ENCODE measurements around the gene IFNGR2. TPM values are rescaled to one million over a fixed set of nuclear protein-coding genes. Genes with fewer than 3 reads are reported as not detected.
"Not testable (repeated sequence)": the region's sequence is repeated elsewhere in the genome, so short reads cannot be mapped to it uniquely, and the experiment has no call there.

Gene IFNGR2
- total and polyA plus RNA-seq, 7 experiments from 2014 or later, result 9.1 to 80.5 (median 33.7) TPM

- H3K9me3 Mint-ChIP-seq, result no peaks in the 10 kb centered on the region
- CTCF ChIA-PET, result interaction anchor here (0.6 to 5.2 kb wide), 29 partner anchors 12 to 504 kb away, joined by 3 to 41 read pairs (median 3); partner anchors contain the start of gene IFNAR1
- intact Hi-C loops (cut with micrococcal nuclease), result loop anchor here (2.0 to 10.0 kb wide), 5 partner anchors 42 to 612 kb away; partner anchors contain the start of gene IFNGR2 (in 1 of the 2)
- DNase-seq (no peak), ATAC-seq (no peak)
- no peaks in the 10 kb centered on the region for H3K27me3 Mint-ChIP-seq
- H3K9me3 ChIP-seq (ENCODE audit: control insufficient read depth in 2 of 3, low read length in 3 of 3), result no peaks in the 10 kb centered on the region
- H3K4me3 Mint-ChIP-seq, result no peak overlapping the region
- POLR2A ChIA-PET, result interaction anchor here (0.6 to 1.5 kb wide), 10 partner anchors 35 to 450 kb away, joined by 3 to 10 read pairs (median 4); partner anchors contain the start of gene TMEM50B
- no peaks in the 10 kb centered on the region for H3K4me1 ChIP-seq (ENCODE audit: control insufficient read depth in 2 of 2, insufficient read depth in 2 of 2, low read length in 2 of 2)
- H3K4me1 Mint-ChIP-seq, result peaks cover 4 to 10% (median 6%) of the 10 kb centered on the region in 7 donors
- no peak overlapping the region for H3K27ac ChIP-seq (ENCODE audit: low read depth, low read length)
- H3K27me3 ChIP-seq (ENCODE audit: control insufficient read depth in 2 of 2, insufficient read depth in 2 of 2, low read length in 2 of 2), result no peaks in the 10 kb centered on the region
- peaks cover 0 to 6% (median 2%) of the 10 kb centered on the region in 3 experiments for H3K36me3 ChIP-seq (ENCODE audit: control insufficient read depth in 2 of 3, insufficient read depth in 3 of 3, low read length in 3 of 3)
- no peak overlapping the region for H3K4me3 ChIP-seq (ENCODE audit: low read length)
- peaks cover 0 to 15% (median 11%) of the 10 kb centered on the region in 5 donors for H3K36me3 Mint-ChIP-seq
- no peak overlapping the region for H3K27ac Mint-ChIP-seq
Measured at GRCh38 chr21:33444499-33444898, 41.3 kb downstream of the IFNGR2 start.

- not testable (repeated sequence) for H3K4me1 ChIP-seq (ENCODE audit: control insufficient read depth in 2 of 2, insufficient read depth in 2 of 2, low read length in 2 of 2); H3K36me3 ChIP-seq (ENCODE audit: control insufficient read depth in 2 of 3, insufficient read depth in 3 of 3, low read length in 3 of 3); H3K9me3 ChIP-seq (ENCODE audit: control insufficient read depth in 2 of 3, low read length in 3 of 3); H3K27ac ChIP-seq (ENCODE audit: low read depth, low read length); H3K4me3 Mint-ChIP-seq; H3K27ac Mint-ChIP-seq; H3K27me3 ChIP-seq (ENCODE audit: control insufficient read depth in 2 of 2, insufficient read depth in 2 of 2, low read length in 2 of 2); H3K27me3 Mint-ChIP-seq; H3K4me3 ChIP-seq (ENCODE audit: low read length); ATAC-seq; H3K9me3 Mint-ChIP-seq; H3K4me1 Mint-ChIP-seq; DNase-seq
- ChIA-PET CTCF (interaction anchor here (0.7 to 5.2 kb wide), 9 partner anchors 12 to 319 kb away, joined by 3 to 41 read pairs (median 3); no protein-coding TSS in a partner anchor), POLR2A (interaction anchor here (0.6 to 0.9 kb wide), 3 partner anchors 71 to 238 kb away, joined by 3 read pairs; no protein-coding TSS in a partner anchor)
- intact Hi-C loops (cut with micrococcal nuclease), result loop anchor here (5.0 to 10.0 kb wide), 5 partner anchors 179 to 512 kb away; partner anchors contain the start of gene IL10RB (in 1 of the 2)
- peaks cover 0 to 19% (median 7%) of the 10 kb centered on the region in 5 donors for H3K36me3 Mint-ChIP-seq
Measured at GRCh38 chr21:33446620-33447019, 43.4 kb downstream of the IFNGR2 start.

- H3K9me3 ChIP-seq (ENCODE audit: control insufficient read depth in 2 of 3, low read length in 3 of 3), result no peaks in the 10 kb centered on the region
- intact Hi-C loops (cut with micrococcal nuclease), result loop anchor here (5.0 to 10.0 kb wide), 5 partner anchors 182 to 515 kb away; partner anchors contain the start of gene IL10RB (in 1 of the 2)
- H3K4me1 ChIP-seq (ENCODE audit: control insufficient read depth in 2 of 2, insufficient read depth in 2 of 2, low read length in 2 of 2), result no peaks in the 10 kb centered on the region
- H3K27me3 ChIP-seq (ENCODE audit: control insufficient read depth in 2 of 2, insufficient read depth in 2 of 2, low read length in 2 of 2), result no peaks in the 10 kb centered on the region
- Mint-ChIP-seq H3K9me3 (peaks cover 0 to 1% (median 0%) of the 10 kb centered on the region in 11 donors), H3K36me3 (peaks cover 0 to 24% (median 17%) of the 10 kb centered on the region in 5 donors), H3K4me3 (no peak overlapping the region), H3K27me3 (no peaks in the 10 kb centered on the region), H3K27ac (peak overlapping the region in 4 of 9 donors; percentile 51 to 81 (median 60)), H3K4me1 (peaks cover 0 to 5% (median 4%) of the 10 kb centered on the region in 7 donors)
- peaks cover 0 to 14% (median 0%) of the 10 kb centered on the region in 3 experiments for H3K36me3 ChIP-seq (ENCODE audit: control insufficient read depth in 2 of 3, insufficient read depth in 3 of 3, low read length in 3 of 3)
- no peak overlapping the region for H3K4me3 ChIP-seq (ENCODE audit: low read length)
- ATAC-seq (no peak), DNase-seq (no peak)
- no peak overlapping the region for H3K27ac ChIP-seq (ENCODE audit: low read depth, low read length)
- ChIA-PET POLR2A (interaction anchor here (0.6 to 1.4 kb wide), 3 partner anchors 31 to 111 kb away, joined by 3 to 5 read pairs (median 4); partner anchors contain the start of gene TMEM50B), CTCF (interaction anchor here (0.6 kb wide), 1 partner anchor 430 kb away, joined by 4 read pairs; no protein-coding TSS in a partner anchor)
Measured at GRCh38 chr21:33449616-33450015, 46.4 kb downstream of the IFNGR2 start.

- H3K4me1 ChIP-seq (ENCODE audit: control insufficient read depth in 2 of 2, insufficient read depth in 2 of 2, low read length in 2 of 2), result no peaks in the 10 kb centered on the region
- no peaks in the 10 kb centered on the region for H3K27me3 ChIP-seq (ENCODE audit: control insufficient read depth in 2 of 2, insufficient read depth in 2 of 2, low read length in 2 of 2)
- POLR2A ChIA-PET, result interaction anchor here (0.8 to 0.9 kb wide), 2 partner anchors 14 to 680 kb away, joined by 3 read pairs; partner anchors contain the start of gene PAXBP1
- Mint-ChIP-seq H3K4me3 (no peak overlapping the region), H3K36me3 (peaks cover 0 to 27% (median 14%) of the 10 kb centered on the region in 5 donors), H3K9me3 (peaks cover 0 to 1% (median 0%) of the 10 kb centered on the region in 11 donors), H3K27ac (peak overlapping the region in 4 of 9 donors; percentile 14 to 81 (median 40)), H3K4me1 (no peaks in the 10 kb centered on the region), H3K27me3 (no peaks in the 10 kb centered on the region)
- H3K9me3 ChIP-seq (ENCODE audit: control insufficient read depth in 2 of 3, low read length in 3 of 3), result no peaks in the 10 kb centered on the region
- DNase-seq, result no peak
- H3K4me3 ChIP-seq (ENCODE audit: low read length), result no peak overlapping the region
- H3K36me3 ChIP-seq (ENCODE audit: control insufficient read depth in 2 of 3, insufficient read depth in 3 of 3, low read length in 3 of 3), result peaks cover 0 to 28% (median 5%) of the 10 kb centered on the region in 3 experiments
- no peak overlapping the region for H3K27ac ChIP-seq (ENCODE audit: low read depth, low read length)
- intact Hi-C loops (cut with micrococcal nuclease), result no loop called here
- no peak for ATAC-seq
- CTCF ChIA-PET, result interaction anchor here (0.9 to 2.2 kb wide), 2 partner anchors 91 to 97 kb away, joined by 3 to 6 read pairs; no protein-coding TSS in a partner anchor
Measured at GRCh38 chr21:33451634-33452071, 48.4 kb downstream of the IFNGR2 start.

GRCh38 chr21:33452362-33452761 lies 49.1 kb downstream of the IFNGR2 start:
- no peaks in the 10 kb centered on the region for H3K4me1 Mint-ChIP-seq
- no peak overlapping the region for H3K27ac ChIP-seq (ENCODE audit: low read depth, low read length)
- CTCF ChIA-PET, result interaction anchor here (0.9 to 2.2 kb wide), 2 partner anchors 92 to 97 kb away, joined by 3 to 6 read pairs; no protein-coding TSS in a partner anchor
- H3K27me3 Mint-ChIP-seq, result no peaks in the 10 kb centered on the region
- intact Hi-C loops (cut with micrococcal nuclease), result no loop called here
- peak overlapping the region in 6 of 9 donors; percentile 40 to 63 (median 52) for H3K27ac Mint-ChIP-seq
- no peaks in the 10 kb centered on the region for H3K4me1 ChIP-seq (ENCODE audit: control insufficient read depth in 2 of 2, insufficient read depth in 2 of 2, low read length in 2 of 2)
- POLR2A ChIA-PET, result interaction anchor here (0.5 kb wide), 1 partner anchor 264 kb away, joined by 3 read pairs; no protein-coding TSS in a partner anchor
- no peak overlapping the region for H3K4me3 Mint-ChIP-seq
- no peaks in the 10 kb centered on the region for H3K27me3 ChIP-seq (ENCODE audit: control insufficient read depth in 2 of 2, insufficient read depth in 2 of 2, low read length in 2 of 2)
- peaks cover 0 to 27% (median 14%) of the 10 kb centered on the region in 5 donors for H3K36me3 Mint-ChIP-seq
- DNase-seq (no peak), ATAC-seq (no peak)
- peaks cover 0 to 28% (median 5%) of the 10 kb centered on the region in 3 experiments for H3K36me3 ChIP-seq (ENCODE audit: control insufficient read depth in 2 of 3, insufficient read depth in 3 of 3, low read length in 3 of 3)
- no peaks in the 10 kb centered on the region for H3K9me3 ChIP-seq (ENCODE audit: control insufficient read depth in 2 of 3, low read length in 3 of 3)
- peaks cover 0 to 1% (median 0%) of the 10 kb centered on the region in 11 donors for H3K9me3 Mint-ChIP-seq
- H3K4me3 ChIP-seq (ENCODE audit: low read length), result no peak overlapping the region

GRCh38 chr21:33455686-33456446 lies 52.7 kb downstream of the IFNGR2 start:
- Mint-ChIP-seq H3K36me3 (peaks cover 0 to 48% (median 21%) of the 10 kb centered on the region in 5 donors), H3K27ac (no peak overlapping the region), H3K9me3 (peaks cover 0 to 1% (median 0%) of the 10 kb centered on the region in 11 donors), H3K4me1 (no peaks in the 10 kb centered on the region), H3K27me3 (no peaks in the 10 kb centered on the region), H3K4me3 (no peak overlapping the region)
- ChIA-PET POLR2A (interaction anchor here (1.0 to 1.3 kb wide), 2 partner anchors 21 to 23 kb away, joined by 3 to 4 read pairs; no protein-coding TSS in a partner anchor), CTCF (interaction anchor here (1.2 kb wide), 1 partner anchor 11 kb away, joined by 4 read pairs; no protein-coding TSS in a partner anchor)
- Histone ChIP-seq H3K4me3 (ENCODE audit: low read length) (no peak overlapping the region), H3K36me3 (ENCODE audit: control insufficient read depth in 2 of 3, insufficient read depth in 3 of 3, low read length in 3 of 3) (peaks cover 0 to 55% (median 5%) of the 10 kb centered on the region in 3 experiments), H3K27ac (ENCODE audit: low read depth, low read length) (no peak overlapping the region), H3K27me3 (ENCODE audit: control insufficient read depth in 2 of 2, insufficient read depth in 2 of 2, low read length in 2 of 2) (no peaks in the 10 kb centered on the region), H3K4me1 (ENCODE audit: control insufficient read depth in 2 of 2, insufficient read depth in 2 of 2, low read length in 2 of 2) (no peaks in the 10 kb centered on the region), H3K9me3 (ENCODE audit: control insufficient read depth in 2 of 3, low read length in 3 of 3) (no peaks in the 10 kb centered on the region)
- DNase-seq, result no peak
- intact Hi-C loops (cut with micrococcal nuclease), result no loop called here
- ATAC-seq, result no peak
